ENCODE data around the gene FN1. TPM values are rescaled to one million over a fixed set of nuclear protein-coding genes. Genes with fewer than 3 reads are reported as not detected.

FN1 gene
- total and polyA plus RNA-seq, 2 of the 8 experiments (the other 6 are each of a cell fraction or from before 2014, with no cell fraction given): 42.9 to 109 TPM

- TF ChIP-seq, protein P1, sequence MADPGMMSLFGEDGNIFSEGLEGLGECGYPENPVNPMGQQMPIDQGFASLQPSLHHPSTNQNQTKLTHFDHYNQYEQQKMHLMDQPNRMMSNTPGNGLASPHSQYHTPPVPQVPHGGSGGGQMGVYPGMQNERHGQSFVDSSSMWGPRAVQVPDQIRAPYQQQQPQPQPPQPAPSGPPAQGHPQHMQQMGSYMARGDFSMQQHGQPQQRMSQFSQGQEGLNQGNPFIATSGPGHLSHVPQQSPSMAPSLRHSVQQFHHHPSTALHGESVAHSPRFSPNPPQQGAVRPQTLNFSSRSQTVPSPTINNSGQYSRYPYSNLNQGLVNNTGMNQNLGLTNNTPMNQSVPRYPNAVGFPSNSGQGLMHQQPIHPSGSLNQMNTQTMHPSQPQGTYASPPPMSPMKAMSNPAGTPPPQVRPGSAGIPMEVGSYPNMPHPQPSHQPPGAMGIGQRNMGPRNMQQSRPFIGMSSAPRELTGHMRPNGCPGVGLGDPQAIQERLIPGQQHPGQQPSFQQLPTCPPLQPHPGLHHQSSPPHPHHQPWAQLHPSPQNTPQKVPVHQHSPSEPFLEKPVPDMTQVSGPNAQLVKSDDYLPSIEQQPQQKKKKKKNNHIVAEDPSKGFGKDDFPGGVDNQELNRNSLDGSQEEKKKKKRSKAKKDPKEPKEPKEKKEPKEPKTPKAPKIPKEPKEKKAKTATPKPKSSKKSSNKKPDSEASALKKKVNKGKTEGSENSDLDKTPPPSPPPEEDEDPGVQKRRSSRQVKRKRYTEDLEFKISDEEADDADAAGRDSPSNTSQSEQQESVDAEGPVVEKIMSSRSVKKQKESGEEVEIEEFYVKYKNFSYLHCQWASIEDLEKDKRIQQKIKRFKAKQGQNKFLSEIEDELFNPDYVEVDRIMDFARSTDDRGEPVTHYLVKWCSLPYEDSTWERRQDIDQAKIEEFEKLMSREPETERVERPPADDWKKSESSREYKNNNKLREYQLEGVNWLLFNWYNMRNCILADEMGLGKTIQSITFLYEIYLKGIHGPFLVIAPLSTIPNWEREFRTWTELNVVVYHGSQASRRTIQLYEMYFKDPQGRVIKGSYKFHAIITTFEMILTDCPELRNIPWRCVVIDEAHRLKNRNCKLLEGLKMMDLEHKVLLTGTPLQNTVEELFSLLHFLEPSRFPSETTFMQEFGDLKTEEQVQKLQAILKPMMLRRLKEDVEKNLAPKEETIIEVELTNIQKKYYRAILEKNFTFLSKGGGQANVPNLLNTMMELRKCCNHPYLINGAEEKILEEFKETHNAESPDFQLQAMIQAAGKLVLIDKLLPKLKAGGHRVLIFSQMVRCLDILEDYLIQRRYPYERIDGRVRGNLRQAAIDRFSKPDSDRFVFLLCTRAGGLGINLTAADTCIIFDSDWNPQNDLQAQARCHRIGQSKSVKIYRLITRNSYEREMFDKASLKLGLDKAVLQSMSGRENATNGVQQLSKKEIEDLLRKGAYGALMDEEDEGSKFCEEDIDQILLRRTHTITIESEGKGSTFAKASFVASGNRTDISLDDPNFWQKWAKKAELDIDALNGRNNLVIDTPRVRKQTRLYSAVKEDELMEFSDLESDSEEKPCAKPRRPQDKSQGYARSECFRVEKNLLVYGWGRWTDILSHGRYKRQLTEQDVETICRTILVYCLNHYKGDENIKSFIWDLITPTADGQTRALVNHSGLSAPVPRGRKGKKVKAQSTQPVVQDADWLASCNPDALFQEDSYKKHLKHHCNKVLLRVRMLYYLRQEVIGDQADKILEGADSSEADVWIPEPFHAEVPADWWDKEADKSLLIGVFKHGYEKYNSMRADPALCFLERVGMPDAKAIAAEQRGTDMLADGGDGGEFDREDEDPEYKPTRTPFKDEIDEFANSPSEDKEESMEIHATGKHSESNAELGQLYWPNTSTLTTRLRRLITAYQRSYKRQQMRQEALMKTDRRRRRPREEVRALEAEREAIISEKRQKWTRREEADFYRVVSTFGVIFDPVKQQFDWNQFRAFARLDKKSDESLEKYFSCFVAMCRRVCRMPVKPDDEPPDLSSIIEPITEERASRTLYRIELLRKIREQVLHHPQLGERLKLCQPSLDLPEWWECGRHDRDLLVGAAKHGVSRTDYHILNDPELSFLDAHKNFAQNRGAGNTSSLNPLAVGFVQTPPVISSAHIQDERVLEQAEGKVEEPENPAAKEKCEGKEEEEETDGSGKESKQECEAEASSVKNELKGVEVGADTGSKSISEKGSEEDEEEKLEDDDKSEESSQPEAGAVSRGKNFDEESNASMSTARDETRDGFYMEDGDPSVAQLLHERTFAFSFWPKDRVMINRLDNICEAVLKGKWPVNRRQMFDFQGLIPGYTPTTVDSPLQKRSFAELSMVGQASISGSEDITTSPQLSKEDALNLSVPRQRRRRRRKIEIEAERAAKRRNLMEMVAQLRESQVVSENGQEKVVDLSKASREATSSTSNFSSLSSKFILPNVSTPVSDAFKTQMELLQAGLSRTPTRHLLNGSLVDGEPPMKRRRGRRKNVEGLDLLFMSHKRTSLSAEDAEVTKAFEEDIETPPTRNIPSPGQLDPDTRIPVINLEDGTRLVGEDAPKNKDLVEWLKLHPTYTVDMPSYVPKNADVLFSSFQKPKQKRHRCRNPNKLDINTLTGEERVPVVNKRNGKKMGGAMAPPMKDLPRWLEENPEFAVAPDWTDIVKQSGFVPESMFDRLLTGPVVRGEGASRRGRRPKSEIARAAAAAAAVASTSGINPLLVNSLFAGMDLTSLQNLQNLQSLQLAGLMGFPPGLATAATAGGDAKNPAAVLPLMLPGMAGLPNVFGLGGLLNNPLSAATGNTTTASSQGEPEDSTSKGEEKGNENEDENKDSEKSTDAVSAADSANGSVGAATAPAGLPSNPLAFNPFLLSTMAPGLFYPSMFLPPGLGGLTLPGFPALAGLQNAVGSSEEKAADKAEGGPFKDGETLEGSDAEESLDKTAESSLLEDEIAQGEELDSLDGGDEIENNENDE (IDR thresholded peaks at IDR 0.05; ENCODE audit: insufficient replicate concordance, low read length): no peak
- TF ChIP-seq YY1 (IDR thresholded peaks at IDR 0.05; ENCODE audit: low read depth, low read length) (no peak), ATF2 (IDR thresholded peaks at IDR 0.05; ENCODE audit: low read length) (no peak), TCF12 (IDR thresholded peaks at IDR 0.05; ENCODE audit: low read depth, low read length) (no peak)
These were observed 5.2 kb downstream of the FN1 start (continued) for GRCh38 chr2:215430528-215431187.
